Measurements from ENCODE around the gene NDUFA1.
"Not testable (repeated sequence)": the region's sequence is repeated elsewhere in the genome, so short reads cannot be mapped to it uniquely, and the experiment has no call there.

NDUFA1 gene

GRCh38 chrX:119916310-119916709 lies 44.7 kb downstream of the NDUFA1 start:
- Histone ChIP-seq H3K4me1 (ENCODE audit: insufficient read depth, insufficient read length) (no peaks in the 10 kb centered on the region), H3K27me3 (ENCODE audit: insufficient read depth, insufficient read length) (no peaks in the 10 kb centered on the region), H3K36me3 (ENCODE audit: insufficient read depth, insufficient read length, low read length) (no peaks in the 10 kb centered on the region), H3K4me3 (ENCODE audit: insufficient read length, low read depth) (no peak overlapping the region), H3K9me3 (ENCODE audit: insufficient read depth, low read length) (no peaks in the 10 kb centered on the region), H3K9ac (ENCODE audit: insufficient read length, low read depth) (no peak overlapping the region)
- TF ChIP-seq SUZ12 (IDR thresholded peaks at IDR 0.05; ENCODE audit: extremely low read depth, insufficient read depth, insufficient read length): no peak
- no peak for TF ChIP-seq YY1 (IDR thresholded peaks at IDR 0.05; ENCODE audit: insufficient read depth, insufficient read length)
- TF ChIP-seq ZNF274 (IDR thresholded peaks at IDR 0.05; ENCODE audit: low read depth, low read length): no peak
- no peak for DNase-seq (ENCODE audit: low read depth, low spot score)

GRCh38 chrX:119917877-119918276 lies 46.2 kb downstream of the NDUFA1 start:
- H3K4me1 ChIP-seq (ENCODE audit: insufficient read depth, insufficient read length): no peaks in the 10 kb centered on the region
- no peaks in the 10 kb centered on the region for H3K36me3 ChIP-seq (ENCODE audit: insufficient read depth, insufficient read length, low read length)
- H3K9ac ChIP-seq (ENCODE audit: insufficient read length, low read depth): no peak overlapping the region
- no peaks in the 10 kb centered on the region for H3K27me3 ChIP-seq (ENCODE audit: insufficient read depth, insufficient read length)
- H3K4me3 ChIP-seq (ENCODE audit: insufficient read length, low read depth): no peak overlapping the region
- TF ChIP-seq YY1 (IDR thresholded peaks at IDR 0.05; ENCODE audit: insufficient read depth, insufficient read length) (no peak), SUZ12 (IDR thresholded peaks at IDR 0.05; ENCODE audit: extremely low read depth, insufficient read depth, insufficient read length) (no peak), ZNF274 (IDR thresholded peaks at IDR 0.05; ENCODE audit: low read depth, low read length) (no peak)
- H3K9me3 ChIP-seq (ENCODE audit: insufficient read depth, low read length): no peaks in the 10 kb centered on the region
- DNase-seq (ENCODE audit: low read depth, low spot score): no peak

GRCh38 chrX:119919835-119920585 lies 48.4 kb downstream of the NDUFA1 start:
- no peaks in the 10 kb centered on the region for H3K9me3 ChIP-seq (ENCODE audit: insufficient read depth, low read length)
- H3K9ac ChIP-seq (ENCODE audit: insufficient read length, low read depth): no peak overlapping the region
- no peak for TF ChIP-seq SUZ12 (IDR thresholded peaks at IDR 0.05; ENCODE audit: extremely low read depth, insufficient read depth, insufficient read length)
- no peak for TF ChIP-seq ZNF274 (IDR thresholded peaks at IDR 0.05; ENCODE audit: low read depth, low read length)
- TF ChIP-seq YY1 (IDR thresholded peaks at IDR 0.05; ENCODE audit: insufficient read depth, insufficient read length): no peak
- H3K4me1 ChIP-seq (ENCODE audit: insufficient read depth, insufficient read length): no peaks in the 10 kb centered on the region
- no peak overlapping the region for H3K4me3 ChIP-seq (ENCODE audit: insufficient read length, low read depth)
- H3K36me3 ChIP-seq (ENCODE audit: insufficient read depth, insufficient read length, low read length): peaks cover 4% of the 10 kb centered on the region
- no peaks in the 10 kb centered on the region for H3K27me3 ChIP-seq (ENCODE audit: insufficient read depth, insufficient read length)
- no peak for DNase-seq (ENCODE audit: low read depth, low spot score)

GRCh38 chrX:119922391-119922790 lies 50.8 kb downstream of the NDUFA1 start:
- H3K9ac ChIP-seq (ENCODE audit: insufficient read length, low read depth); DNase-seq (ENCODE audit: low read depth, low spot score); H3K36me3 ChIP-seq (ENCODE audit: insufficient read depth, insufficient read length, low read length); H3K9me3 ChIP-seq (ENCODE audit: insufficient read depth, low read length); H3K4me3 ChIP-seq (ENCODE audit: insufficient read length, low read depth); H3K4me1 ChIP-seq (ENCODE audit: insufficient read depth, insufficient read length); H3K27me3 ChIP-seq (ENCODE audit: insufficient read depth, insufficient read length): not testable (repeated sequence)

Measured in NT2/D1 (cell line).